Caco-2 (cell line): ENCODE measurements around the gene TP53BP2. TPM values are rescaled to one million over a fixed set of nuclear protein-coding genes. Genes with fewer than 3 reads are reported as not detected.
A peak's percentile ranks its signal among the peaks of the same experiment; 100 is the strongest.

Experiments used
- BruUV-seq: library from RNA; stranded (reverse); fragments of 400-500 nt; replicated peaks from 2 replicates; lab custom pipeline; 2021; lab: Mats Ljungman, UMichigan
- CTCF ChIA-PET: fragments of 300-600 bp; sonication (Branson Sonifier 250); formaldehyde crosslinking; loops from one replicate; lab custom pipeline; 2022; ENCODE audit warnings: antibody characterized with exemption; lab: Charles Lee
- POLR2A ChIA-PET: fragments of 300-600 bp; sonication (Branson Sonifier 250); formaldehyde crosslinking; loops from one replicate; lab custom pipeline; 2022; ENCODE audit warnings: antibody characterized with exemption; lab: Charles Lee
- DNase-seq, 2 experiments: peaks; one replicate each; pipeline versions ENCODE4 v3.0.0 to v3.0.0-alpha.2; 2020 to 2022
- H3K27me3 ChIP-seq: replicated peaks from 2 replicates; pipeline ENCODE4 v1.6.0; 2011; ENCODE audit warnings: low read length; ENCODE audit not compliant: control insufficient read depth, insufficient read depth
- H3K36me3 ChIP-seq: 2 replicates; pipeline ENCODE4 v1.5.1; 2011; ENCODE audit warnings: low read length; ENCODE audit not compliant: control insufficient read depth, insufficient read depth
- H3K4me1 ChIP-seq: fragments of 250-450 bp; sonication (Bioruptor Pico); 2 replicates; pipeline ENCODE4 v1.5.1; 2020; ENCODE audit warnings: mild to moderate bottlenecking
- H3K4me3 ChIP-seq: 2 replicates; pipeline ENCODE4 v1.5.1; 2011; ENCODE audit warnings: low read depth, mild to moderate bottlenecking, control low read depth, low read length
- H3K9me3 ChIP-seq: fragments of 250-450 bp; sonication (Bioruptor Pico); 2 replicates; pipeline ENCODE4 v1.5.1; 2020; ENCODE audit warnings: mild to moderate bottlenecking, moderate library complexity
- H3K27ac Mint-ChIP-seq: one replicate; pipeline ENCODE4 v1.8.0; 2022; ENCODE audit warnings: mixed read lengths; ENCODE audit not compliant: unreplicated experiment
- H3K27me3 Mint-ChIP-seq: one replicate; pipeline ENCODE4 v1.8.0; 2022; ENCODE audit warnings: mixed read lengths; ENCODE audit not compliant: insufficient read depth, unreplicated experiment
- H3K36me3 Mint-ChIP-seq: one replicate; pipeline ENCODE4 v1.8.0; 2022; ENCODE audit warnings: mild to moderate bottlenecking, mixed read lengths; ENCODE audit not compliant: insufficient read depth, unreplicated experiment
- H3K4me1 Mint-ChIP-seq: one replicate; pipeline ENCODE4 v1.8.0; 2022; ENCODE audit warnings: low read depth, mixed read lengths; ENCODE audit not compliant: unreplicated experiment
- H3K4me3 Mint-ChIP-seq: one replicate; pipeline ENCODE4 v1.8.0; 2022; ENCODE audit warnings: mild to moderate bottlenecking, moderate library complexity, mixed read lengths; ENCODE audit not compliant: unreplicated experiment
- H3K9me3 Mint-ChIP-seq: one replicate; pipeline ENCODE4 v1.8.0; 2022; ENCODE audit warnings: mixed read lengths; ENCODE audit not compliant: unreplicated experiment
- intact Hi-C: fragments of 100-400 bp; cut with micrococcal nuclease; formaldehyde crosslinking; loops from one replicate; pipeline ENCODE4 v1.10.0; 2022; ENCODE audit not compliant: unreplicated experiment
- total RNA-seq: library from RNA; stranded (reverse); gene quantifications from 2 replicates; pipeline ENCODE4 v1.2.3, GENCODE V29; 2022
- TF ChIP-seq, protein P1 (sequence below), 2 experiments: fragments of 200-600 bp in 1 of 2; IDR thresholded peaks; 1 replicate in 1 of 2; 2 replicates in 1 of 2; pipeline versions ENCODE4 v1.5.1 to v1.8.0; 2011 to 2022; ENCODE audit warnings: antibody characterized with exemption in 1 of 2, control low read depth in 1 of 2, inconsistent platforms in 1 of 2, low read depth in 1 of 2, low read length in 1 of 2, mild to moderate bottlenecking in 1 of 2, moderate library complexity in 1 of 2; ENCODE audit not compliant: insufficient read depth in 1 of 2, severe bottlenecking in 1 of 2, unreplicated experiment in 1 of 2

TP53BP2 gene
- total RNA-seq, 1 experiment from 2014 or later = 49.6 TPM

- no TSS peak for BruUV-seq
- Histone ChIP-seq H3K9me3 (no peaks in the 10 kb centered on the region), H3K36me3 (no peaks in the 10 kb centered on the region), H3K27me3 (no peaks in the 10 kb centered on the region), H3K4me3 (no peak overlapping the region), H3K4me1 (no peaks in the 10 kb centered on the region)
- no peaks in the 10 kb centered on the region for H3K9me3 Mint-ChIP-seq
- H3K27me3 Mint-ChIP-seq = no peaks in the 10 kb centered on the region
- H3K36me3 Mint-ChIP-seq = no peaks in the 10 kb centered on the region
- H3K4me1 Mint-ChIP-seq = peaks cover 6% of the 10 kb centered on the region
- CTCF ChIA-PET = no interaction called here
- TF ChIP-seq, protein P1, sequence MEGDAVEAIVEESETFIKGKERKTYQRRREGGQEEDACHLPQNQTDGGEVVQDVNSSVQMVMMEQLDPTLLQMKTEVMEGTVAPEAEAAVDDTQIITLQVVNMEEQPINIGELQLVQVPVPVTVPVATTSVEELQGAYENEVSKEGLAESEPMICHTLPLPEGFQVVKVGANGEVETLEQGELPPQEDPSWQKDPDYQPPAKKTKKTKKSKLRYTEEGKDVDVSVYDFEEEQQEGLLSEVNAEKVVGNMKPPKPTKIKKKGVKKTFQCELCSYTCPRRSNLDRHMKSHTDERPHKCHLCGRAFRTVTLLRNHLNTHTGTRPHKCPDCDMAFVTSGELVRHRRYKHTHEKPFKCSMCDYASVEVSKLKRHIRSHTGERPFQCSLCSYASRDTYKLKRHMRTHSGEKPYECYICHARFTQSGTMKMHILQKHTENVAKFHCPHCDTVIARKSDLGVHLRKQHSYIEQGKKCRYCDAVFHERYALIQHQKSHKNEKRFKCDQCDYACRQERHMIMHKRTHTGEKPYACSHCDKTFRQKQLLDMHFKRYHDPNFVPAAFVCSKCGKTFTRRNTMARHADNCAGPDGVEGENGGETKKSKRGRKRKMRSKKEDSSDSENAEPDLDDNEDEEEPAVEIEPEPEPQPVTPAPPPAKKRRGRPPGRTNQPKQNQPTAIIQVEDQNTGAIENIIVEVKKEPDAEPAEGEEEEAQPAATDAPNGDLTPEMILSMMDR (IDR thresholded peaks at IDR 0.05; ENCODE audit: insufficient read depth in 1 of 2, low read depth in 1 of 2, low read length in 1 of 2, severe bottlenecking in 1 of 2, unreplicated experiment in 1 of 2) = no peak
- H3K4me3 Mint-ChIP-seq = no peak overlapping the region
- intact Hi-C loops = no loop called here
- POLR2A ChIA-PET = no interaction called here
- H3K27ac Mint-ChIP-seq = no peak overlapping the region
- DNase-seq = no peak
These were observed 42.1 kb upstream of the TP53BP2 start for GRCh38 chr1:223887747-223888418.

- POLR2A ChIA-PET = no interaction called here
- CTCF ChIA-PET = no interaction called here
- no peaks in the 10 kb centered on the region for H3K27me3 Mint-ChIP-seq
These were observed 40.8 kb upstream of the TP53BP2 start for GRCh38 chr1:223886516-223886921.

GRCh38 chr1:223885614-223886013 lies 39.9 kb upstream of the TP53BP2 start:
- Mint-ChIP-seq H3K27me3 (no peaks in the 10 kb centered on the region), H3K27ac (no peak overlapping the region)

More at GRCh38 chr1:223886516-223886921, 40.8 kb upstream of the TP53BP2 start:
- Histone ChIP-seq H3K36me3 (no peaks in the 10 kb centered on the region), H3K4me1 (no peaks in the 10 kb centered on the region), H3K27me3 (no peaks in the 10 kb centered on the region), H3K9me3 (no peaks in the 10 kb centered on the region), H3K4me3 (no peak overlapping the region)
- H3K4me3 Mint-ChIP-seq = no peak overlapping the region
- BruUV-seq = no TSS peak
- intact Hi-C loops = no loop called here
- TF ChIP-seq, protein P1 (IDR thresholded peaks at IDR 0.05; ENCODE audit: insufficient read depth in 1 of 2, low read depth in 1 of 2, low read length in 1 of 2, severe bottlenecking in 1 of 2, unreplicated experiment in 1 of 2) = no peak
- peak in 1 of 2 experiments; percentile 12 for DNase-seq
- H3K27ac Mint-ChIP-seq = no peak overlapping the region
- no peaks in the 10 kb centered on the region for H3K9me3 Mint-ChIP-seq
- H3K4me1 Mint-ChIP-seq = peaks cover 6% of the 10 kb centered on the region
- no peaks in the 10 kb centered on the region for H3K36me3 Mint-ChIP-seq

More at GRCh38 chr1:223885614-223886013, 39.9 kb upstream of the TP53BP2 start:
- no peaks in the 10 kb centered on the region for H3K36me3 ChIP-seq
- H3K36me3 Mint-ChIP-seq = no peaks in the 10 kb centered on the region
- no peaks in the 10 kb centered on the region for H3K9me3 Mint-ChIP-seq
- intact Hi-C loops = no loop called here
- no peak overlapping the region for H3K4me3 ChIP-seq
- peaks cover 6% of the 10 kb centered on the region for H3K4me1 Mint-ChIP-seq
- no peak overlapping the region for H3K4me3 Mint-ChIP-seq
- TF ChIP-seq, protein P1 (IDR thresholded peaks at IDR 0.05; ENCODE audit: insufficient read depth in 1 of 2, low read depth in 1 of 2, low read length in 1 of 2, severe bottlenecking in 1 of 2, unreplicated experiment in 1 of 2) = no peak
- H3K4me1 ChIP-seq = no peaks in the 10 kb centered on the region
- no peaks in the 10 kb centered on the region for H3K27me3 ChIP-seq
- POLR2A ChIA-PET = no interaction called here
- DNase-seq = no peak
- BruUV-seq = no TSS peak
- H3K9me3 ChIP-seq = no peaks in the 10 kb centered on the region
- CTCF ChIA-PET = no interaction called here
